ENCODE results near the gene SVOPL.

The SVOPL gene

GRCh38 chr7:138700857-138701536 lies at the start of gene SVOPL:
Gene SVOPL, minus strand, starts transcription at chr7:138701362. Its CDS starts 22,317 bp downstream, at chr7:138679045.
- TF ChIP-seq CTCF (IDR thresholded peaks at IDR 0.05; ENCODE audit: low read depth, low read length, missing control alignments) = no peak
- DNase-seq (ENCODE audit: low read depth) = no peak
- H3K4me3 ChIP-seq (ENCODE audit: low read depth, low read length) = no peak within 1 kb of the TSS

GRCh38 chr7:138750473-138750872 lies 49.3 kb upstream of the SVOPL start:
- no peak overlapping the region for H3K4me3 ChIP-seq (ENCODE audit: low read depth, low read length)
- no peak for TF ChIP-seq CTCF (IDR thresholded peaks at IDR 0.05; ENCODE audit: low read depth, low read length, missing control alignments)
- DNase-seq (ENCODE audit: low read depth) = no peak

- no peak overlapping the region for H3K4me3 ChIP-seq (ENCODE audit: low read depth, low read length)
- no peak for DNase-seq (ENCODE audit: low read depth)
- no peak for TF ChIP-seq CTCF (IDR thresholded peaks at IDR 0.05; ENCODE audit: low read depth, low read length, missing control alignments)
These were observed 48.8 kb upstream of the SVOPL start for GRCh38 chr7:138749960-138750359.

GRCh38 chr7:138748666-138749065 lies 47.5 kb upstream of the SVOPL start:
- TF ChIP-seq CTCF (IDR thresholded peaks at IDR 0.05; ENCODE audit: low read depth, low read length, missing control alignments) = no peak
- DNase-seq (ENCODE audit: low read depth) = no peak
- no peak overlapping the region for H3K4me3 ChIP-seq (ENCODE audit: low read depth, low read length)

- H3K4me3 ChIP-seq (ENCODE audit: low read depth, low read length) = no peak overlapping the region
- DNase-seq (ENCODE audit: low read depth) = no peak
- no peak for TF ChIP-seq CTCF (IDR thresholded peaks at IDR 0.05; ENCODE audit: low read depth, low read length, missing control alignments)
These were observed 44.9 kb upstream of the SVOPL start for GRCh38 chr7:138746073-138746472.

GRCh38 chr7:138745189-138745588 lies 44.0 kb upstream of the SVOPL start:
- no peak for TF ChIP-seq CTCF (IDR thresholded peaks at IDR 0.05; ENCODE audit: low read depth, low read length, missing control alignments)
- no peak overlapping the region for H3K4me3 ChIP-seq (ENCODE audit: low read depth, low read length)
- DNase-seq (ENCODE audit: low read depth) = no peak

GRCh38 chr7:138741453-138741735 lies 40.2 kb upstream of the SVOPL start:
- no peak overlapping the region for H3K4me3 ChIP-seq (ENCODE audit: low read depth, low read length)
- no peak for DNase-seq (ENCODE audit: low read depth)
- no peak for TF ChIP-seq CTCF (IDR thresholded peaks at IDR 0.05; ENCODE audit: low read depth, low read length, missing control alignments)
